SIG-M5 (cell line): ENCODE results near the gene PDE4B.
A peak's percentile ranks its signal among the peaks of the same experiment; 100 is the strongest.
"Not testable (repeated sequence)": the region's sequence is repeated elsewhere in the genome, so short reads cannot be mapped to it uniquely, and the experiment has no call there.

ENCODE experiments used
- DNase-seq: peaks from one replicate; lab custom pipeline; 2025; lab: John Stamatoyannopoulos, UW

The PDE4B gene

GRCh38 chr1:65994223-65994622 lies 201.5 kb downstream of the PDE4B start:
- no peak for DNase-seq

- no peak for DNase-seq
These were observed 202.6 kb downstream of the PDE4B start for GRCh38 chr1:65995336-65995735.

GRCh38 chr1:65995928-65996327 lies 203.2 kb downstream of the PDE4B start:
- DNase-seq, result no peak

GRCh38 chr1:65997693-65998092 lies 205.0 kb downstream of the PDE4B start:
- no peak for DNase-seq

GRCh38 chr1:65998763-65999583 lies 206.3 kb downstream of the PDE4B start:
- DNase-seq, result no peak

- DNase-seq, result no peak
These were observed 207.4 kb downstream of the PDE4B start for GRCh38 chr1:66000033-66000637.

- DNase-seq, result no peak
These were observed 211.0 kb downstream of the PDE4B start for GRCh38 chr1:66003690-66004089.

- not testable (repeated sequence) for DNase-seq
These were observed 213.8 kb downstream of the PDE4B start for GRCh38 chr1:66006534-66006933.

- peak; percentile 71 for DNase-seq
These were observed 219.6 kb downstream of the PDE4B start for GRCh38 chr1:66012106-66012784.

- DNase-seq, result peak; percentile 29
These were observed 220.7 kb downstream of the PDE4B start for GRCh38 chr1:66013371-66013770.

GRCh38 chr1:66022904-66023620 lies 230.4 kb downstream of the PDE4B start:
- DNase-seq, result no peak

- DNase-seq, result no peak
These were observed 232.5 kb downstream of the PDE4B start for GRCh38 chr1:66025188-66025587.

GRCh38 chr1:66028035-66028434 lies 235.3 kb downstream of the PDE4B start:
- no peak for DNase-seq

- no peak for DNase-seq
These were observed 241.1 kb downstream of the PDE4B start for GRCh38 chr1:66033781-66034180.

GRCh38 chr1:66035616-66036245 lies 243.0 kb downstream of the PDE4B start:
- no peak for DNase-seq

GRCh38 chr1:66041654-66042053 lies 249.0 kb downstream of the PDE4B start:
- DNase-seq, result no peak

GRCh38 chr1:66043186-66043585 lies 250.5 kb downstream of the PDE4B start:
- no peak for DNase-seq

GRCh38 chr1:66044912-66045311 lies 252.2 kb downstream of the PDE4B start:
- no peak for DNase-seq

GRCh38 chr1:66046415-66046814 lies 253.7 kb downstream of the PDE4B start:
- no peak for DNase-seq

GRCh38 chr1:66048011-66048410 lies 255.3 kb downstream of the PDE4B start:
- DNase-seq, result no peak

GRCh38 chr1:66050123-66050522 lies 257.4 kb downstream of the PDE4B start:
- DNase-seq, result no peak

- no peak for DNase-seq
These were observed 257.9 kb downstream of the PDE4B start for GRCh38 chr1:66050633-66051032.
